ENCODE data around the gene PIM3.
A peak's percentile ranks its signal among the peaks of the same experiment; 100 is the strongest.

Gene PIM3

GRCh38 chr22:49927483-49928184, 32.9 kb upstream of the PIM3 start:
- DNase-seq (ENCODE audit: low read depth in 2 of 3, low spot score in 2 of 3) = no peak

GRCh38 chr22:49928185-49928495, 32.4 kb upstream of the PIM3 start:
- DNase-seq (ENCODE audit: low read depth in 2 of 3, low spot score in 2 of 3) = no peak

GRCh38 chr22:49928555-49929210, 31.9 kb upstream of the PIM3 start:
- DNase-seq (ENCODE audit: low read depth in 2 of 3, low spot score in 2 of 3) = no peak

GRCh38 chr22:49929211-49929979, 31.2 kb upstream of the PIM3 start:
- peak in 2 of 3 experiments; percentile 75 to 78 for DNase-seq (ENCODE audit: low read depth in 2 of 3, low spot score in 2 of 3)

- DNase-seq (ENCODE audit: low read depth in 2 of 3, low spot score in 2 of 3) = no peak
These were observed 30.5 kb upstream of the PIM3 start for GRCh38 chr22:49929994-49930575.

GRCh38 chr22:49930596-49931412, 29.8 kb upstream of the PIM3 start:
- DNase-seq (ENCODE audit: low read depth in 2 of 3, low spot score in 2 of 3) = no peak

- no peak for DNase-seq (ENCODE audit: low read depth in 2 of 3, low spot score in 2 of 3)
These were observed 27.1 kb upstream of the PIM3 start for GRCh38 chr22:49933236-49934159.

- DNase-seq (ENCODE audit: low read depth in 2 of 3, low spot score in 2 of 3) = no peak
These were observed 26.2 kb upstream of the PIM3 start for GRCh38 chr22:49934160-49934890.

GRCh38 chr22:49934891-49935557, 25.5 kb upstream of the PIM3 start:
- peak; percentile 73 to 78 (median 74) for DNase-seq (ENCODE audit: low read depth in 2 of 3, low spot score in 2 of 3)

GRCh38 chr22:49935561-49935960, 25.0 kb upstream of the PIM3 start:
- DNase-seq (ENCODE audit: low read depth in 2 of 3, low spot score in 2 of 3) = no peak

GRCh38 chr22:49936018-49936972, 24.3 kb upstream of the PIM3 start:
- peak; percentile 92 to 99 (median 93) for DNase-seq (ENCODE audit: low read depth in 2 of 3, low spot score in 2 of 3)

- no peak for DNase-seq (ENCODE audit: low read depth in 2 of 3, low spot score in 2 of 3)
These were observed 23.4 kb upstream of the PIM3 start for GRCh38 chr22:49936973-49937757.

- no peak for DNase-seq (ENCODE audit: low read depth in 2 of 3, low spot score in 2 of 3)
These were observed 22.6 kb upstream of the PIM3 start for GRCh38 chr22:49937758-49938564.

- no peak for DNase-seq (ENCODE audit: low read depth in 2 of 3, low spot score in 2 of 3)
These were observed 21.9 kb upstream of the PIM3 start for GRCh38 chr22:49938565-49939136.

- no peak for DNase-seq (ENCODE audit: low read depth in 2 of 3, low spot score in 2 of 3)
These were observed 18.9 kb upstream of the PIM3 start for GRCh38 chr22:49941507-49942316.
